HEK293T (cell line): ENCODE results near the gene OTUD7B.

Experiments
- ARNT ChIP-seq: fragments of 450-650 bp; IDR thresholded peaks from 2 replicates; pipeline ENCODE4 v1.6.1; 2017; ENCODE audit warnings: mild to moderate bottlenecking
- BHLHE40 ChIP-seq: fragments of 450-650 bp; IDR thresholded peaks from 2 replicates; pipeline ENCODE4 v1.6.1; 2016; ENCODE audit warnings: mild to moderate bottlenecking, moderate library complexity, borderline replicate concordance
- ELF4 ChIP-seq: fragments of 450-650 bp; IDR thresholded peaks from 2 replicates; pipeline ENCODE4 v1.6.1; 2017; ENCODE audit warnings: antibody characterized with exemption
- FOXM1 ChIP-seq: fragments of 450-650 bp; IDR thresholded peaks from 2 replicates; pipeline ENCODE4 v1.6.1; 2017; ENCODE audit warnings: mild to moderate bottlenecking, borderline replicate concordance
- LEF1 ChIP-seq: fragments of 450-650 bp; IDR thresholded peaks from 2 replicates; pipeline ENCODE4 v1.6.1; 2017; ENCODE audit warnings: mild to moderate bottlenecking, borderline replicate concordance
- SP1 ChIP-seq: fragments of 450-650 bp; IDR thresholded peaks from 2 replicates; pipeline ENCODE4 v1.6.1; 2017
- SUZ12 ChIP-seq: fragments of 450-650 bp; IDR thresholded peaks from 2 replicates; pipeline ENCODE4 v1.6.1; 2016; ENCODE audit warnings: mild to moderate bottlenecking
- TARDBP ChIP-seq: fragments of 450-650 bp; IDR thresholded peaks from 2 replicates; pipeline ENCODE4 v1.6.1; 2016

DNA sequence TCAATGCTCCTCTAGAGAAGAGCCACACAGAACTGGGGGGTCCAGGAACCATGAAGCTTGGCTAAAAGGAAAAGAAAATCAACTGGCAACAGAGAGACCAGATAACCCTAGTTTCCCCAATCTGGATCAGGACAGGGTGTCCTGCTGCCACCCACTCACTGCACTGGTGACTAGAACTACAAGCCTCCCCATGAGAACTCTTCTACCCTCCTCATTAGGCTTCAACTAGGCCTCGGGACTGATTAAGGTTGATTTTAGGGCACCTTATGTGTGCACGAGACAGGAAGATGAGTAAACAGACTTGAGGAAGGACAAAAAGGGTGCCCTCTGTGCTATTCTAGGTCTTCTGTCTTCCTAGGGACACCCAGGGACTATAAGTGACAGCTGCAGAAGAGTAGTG is 80.7 kb downstream of the OTUD7B start:
- no peak for TF ChIP-seq BHLHE40
- no peak for TF ChIP-seq FOXM1
- no peak for TF ChIP-seq ELF4
- no peak for TF ChIP-seq SP1
- no peak for TF ChIP-seq ARNT
- TF ChIP-seq TARDBP, result no peak
- TF ChIP-seq LEF1, result no peak
- no peak for TF ChIP-seq SUZ12
